Spleen (tissue), 11 donors: ENCODE data around the gene FITM2. TPM values are rescaled to one million over a fixed set of nuclear protein-coding genes. Genes with fewer than 3 reads are reported as not detected.

ENCODE experiments used
- DNase-seq: peaks from one replicate; pipeline ENCODE4 v3.0.0-alpha.2; 2020
- H3K27ac ChIP-seq, 8 donors: fragments of 200-600 bp; sonication (generic) in 7 of 8; 1 replicate in 4 of 8; 2 replicates in 4 of 8; pipeline versions ENCODE4 v1.5.0 to v1.8.0; 2016 to 2021; ENCODE audit warnings: inconsistent platforms in 4 of 8, mild to moderate bottlenecking in 4 of 8, moderate library complexity in 1 of 8
- H3K27me3 ChIP-seq, 7 donors: fragments of 200-600 bp; sonication (generic) in 6 of 7; replicated peaks in 1 of 7; 1 replicate in 4 of 7; 2 replicates in 3 of 7; pipeline versions ENCODE4 v1.5.0 to v1.8.0; 2016 to 2021; ENCODE audit warnings: inconsistent platforms in 3 of 7, mild to moderate bottlenecking in 1 of 7
- H3K36me3 ChIP-seq, 6 donors: fragments of 200-600 bp; sonication (generic) in 5 of 6; 1 replicate in 4 of 6; 2 replicates in 2 of 6; pipeline versions ENCODE4 v1.5.0 to v1.8.0; 2016 to 2021; ENCODE audit warnings: inconsistent platforms in 2 of 6
- H3K4me1 ChIP-seq, 6 donors: fragments of 200-600 bp; sonication (generic) in 5 of 6; 1 replicate in 3 of 6; 2 replicates in 3 of 6; pipeline versions ENCODE4 v1.5.0 to v1.8.0; 2016 to 2021; ENCODE audit warnings: inconsistent platforms in 3 of 6
- H3K4me3 ChIP-seq, 8 donors: fragments of 200-600 bp; sonication (generic) in 7 of 8; 1 replicate in 4 of 8; 2 replicates in 4 of 8; pipeline versions ENCODE4 v1.5.0 to v1.8.0; 2016 to 2021; ENCODE audit warnings: inconsistent platforms in 4 of 8, mild to moderate bottlenecking in 4 of 8, moderate library complexity in 2 of 8
- H3K9me3 ChIP-seq, 8 donors: fragments of 200-600 bp; sonication (generic) in 7 of 8; 1 replicate in 4 of 8; 2 replicates in 4 of 8; pipeline versions ENCODE4 v1.5.0 to v1.8.0; 2016 to 2021; ENCODE audit warnings: inconsistent platforms in 4 of 8
- POLR2A ChIP-seq, 3 donors: fragments of 450-650 bp; IDR thresholded peaks; one replicate each; pipeline ENCODE4 v1.5.1; 2017; ENCODE audit warnings: antibody characterized with exemption in 3 of 3, mild to moderate bottlenecking in 1 of 3
- POLR2AphosphoS5 ChIP-seq, 3 donors: sonication (generic); formaldehyde crosslinking; IDR thresholded peaks; one replicate each; pipeline ENCODE4 v1.5.1; 2017; ENCODE audit warnings: antibody characterized with exemption in 3 of 3
- WGBS, 5 donors: extraction: QIAGEN DNeasy Blood & Tissue Kit in 3 of 5; methylation state at CpG; one replicate each; pipeline versions ENCODE4 v1.1.5 to v1.1.7; 2013 to 2018; 5-methylcytosine and 5-hydroxymethylcytosine counted together
- intact Hi-C: fragments of 100-400 bp; cut with DNase I; formaldehyde crosslinking; loops from one replicate; pipeline ENCODE4 v1.15.0; 2023; ENCODE audit warnings: low total_unique reads
- polyA plus RNA-seq, 3 donors: library from polyadenylated mRNA; stranded (reverse); fragments of 200-250 nt; gene quantifications; one replicate each; pipeline ENCODE4 v1.2.1, GENCODE V29; 2013
- total RNA-seq, 7 donors: library from RNA; depleted of rRNA in 3 of 7; stranded (reverse); fragments of >200 nt in 3 of 7; fragmentation: NEBNext Ultra II Directional in 4 of 7; extraction: Animal tissue kit (Norgen Biotek cat#: 25700) in 4 of 7; gene quantifications; one replicate each; pipeline versions ENCODE4 v1.1.0 to v1.2.1, GENCODE V29; 2016 to 2021
- TF ChIP-seq, protein P1 (sequence below), 11 experiments: fragments of 200-600 bp in 7 of 11; fragments of 450-650 bp in 4 of 11; sonication (generic) in 4 of 11; IDR thresholded peaks in 8 of 11; conservative IDR thresholded peaks in 3 of 11; 1 replicate in 7 of 11; 2 replicates in 4 of 11; pipeline versions ENCODE4 v1.4.0 to v1.8.0; 2016 to 2021; ENCODE audit warnings: antibody characterized with exemption in 11 of 11, inconsistent platforms in 4 of 11, mild to moderate bottlenecking in 1 of 11
- donor health status: healthy with polysubstance abuse.
- donor health status: DM: no; HTN: no; CAD: no; lungs with moderate emphysema.
- donor health status: DM: no; HTN: no; CAD: no.
- donor health status: Bipolar disorder and iron deficiency.
- donor health status: healthy.
- donor health status: DM: no; HTN: no; CAD: no.
- donor health status: DM: yes; HTN: yes; CAD: no.

The FITM2 gene
- total and polyA plus RNA-seq, 10 donors = 1.0 to 5.7 (median 4.7) TPM

DNA sequence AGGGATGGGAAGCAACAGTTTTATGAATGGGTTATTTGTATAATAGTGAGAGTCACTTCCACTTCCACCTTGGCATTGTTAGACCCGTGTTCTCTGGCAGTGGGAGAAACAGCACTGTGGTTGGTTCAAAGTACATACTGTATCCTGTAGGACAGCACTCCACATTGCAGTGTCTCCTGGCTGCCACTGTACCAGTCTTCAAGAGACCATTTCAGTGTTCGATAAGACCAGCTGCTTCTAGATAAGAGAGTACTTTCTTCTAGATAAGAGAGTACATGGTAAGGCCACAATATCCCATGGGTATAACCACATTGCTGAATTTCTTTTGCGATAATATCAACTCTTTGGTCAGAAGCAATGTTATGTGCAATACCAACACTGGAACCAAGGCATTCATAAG lies 28.8 kb downstream of the FITM2 start:
- H3K27me3 ChIP-seq = no peaks in the 10 kb centered on the region
- TF ChIP-seq, protein P1, sequence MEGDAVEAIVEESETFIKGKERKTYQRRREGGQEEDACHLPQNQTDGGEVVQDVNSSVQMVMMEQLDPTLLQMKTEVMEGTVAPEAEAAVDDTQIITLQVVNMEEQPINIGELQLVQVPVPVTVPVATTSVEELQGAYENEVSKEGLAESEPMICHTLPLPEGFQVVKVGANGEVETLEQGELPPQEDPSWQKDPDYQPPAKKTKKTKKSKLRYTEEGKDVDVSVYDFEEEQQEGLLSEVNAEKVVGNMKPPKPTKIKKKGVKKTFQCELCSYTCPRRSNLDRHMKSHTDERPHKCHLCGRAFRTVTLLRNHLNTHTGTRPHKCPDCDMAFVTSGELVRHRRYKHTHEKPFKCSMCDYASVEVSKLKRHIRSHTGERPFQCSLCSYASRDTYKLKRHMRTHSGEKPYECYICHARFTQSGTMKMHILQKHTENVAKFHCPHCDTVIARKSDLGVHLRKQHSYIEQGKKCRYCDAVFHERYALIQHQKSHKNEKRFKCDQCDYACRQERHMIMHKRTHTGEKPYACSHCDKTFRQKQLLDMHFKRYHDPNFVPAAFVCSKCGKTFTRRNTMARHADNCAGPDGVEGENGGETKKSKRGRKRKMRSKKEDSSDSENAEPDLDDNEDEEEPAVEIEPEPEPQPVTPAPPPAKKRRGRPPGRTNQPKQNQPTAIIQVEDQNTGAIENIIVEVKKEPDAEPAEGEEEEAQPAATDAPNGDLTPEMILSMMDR (IDR thresholded peaks at IDR 0.05 in 8 of 11, conservative IDR thresholded peaks at IDR 0.05 in 3 of 11) = no peak
- no peak for TF ChIP-seq POLR2AphosphoS5 (IDR thresholded peaks at IDR 0.05)
- no peak for TF ChIP-seq POLR2A (IDR thresholded peaks at IDR 0.05)
- WGBS, 5 donors = 74 to 81% (median 78%) methylated on average over 3 of the region's 3 CpGs
- H3K9me3 ChIP-seq = no peaks in the 10 kb centered on the region
- H3K27ac ChIP-seq = no peak overlapping the region
- DNase-seq = no peak
- intact Hi-C loops = no loop called here
- no peak overlapping the region for H3K4me3 ChIP-seq
- H3K36me3 ChIP-seq = peaks cover 0 to 6% (median 0%) of the 10 kb centered on the region in 6 donors
- H3K4me1 ChIP-seq = no peaks in the 10 kb centered on the region

DNA sequence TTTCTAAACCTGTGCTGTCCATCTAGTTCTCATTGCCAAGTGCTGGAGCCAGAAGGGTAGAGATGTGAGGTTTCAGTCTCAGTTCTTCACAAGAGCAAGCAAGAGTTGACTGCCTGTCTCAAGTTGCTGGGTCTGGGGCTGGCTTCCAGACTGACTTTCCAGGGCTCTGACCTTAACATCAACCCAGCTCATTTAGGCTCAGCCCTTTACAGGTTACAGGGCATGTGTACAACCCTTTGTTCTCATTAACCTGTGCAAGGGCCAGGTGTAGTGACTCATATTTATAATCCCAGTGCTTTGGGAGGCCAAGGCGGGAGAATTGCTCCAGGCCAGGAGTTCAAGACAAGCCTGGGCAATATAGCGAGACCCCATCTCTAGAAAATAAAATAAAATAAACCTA lies 30.6 kb downstream of the FITM2 start:
- Histone ChIP-seq H3K36me3 (peaks cover 0 to 6% (median 0%) of the 10 kb centered on the region in 6 donors), H3K27me3 (no peaks in the 10 kb centered on the region), H3K4me3 (no peak overlapping the region), H3K4me1 (no peaks in the 10 kb centered on the region), H3K9me3 (no peaks in the 10 kb centered on the region), H3K27ac (no peak overlapping the region)
- WGBS, 5 donors = 93 to 98% (median 96%) methylated on average over 2 of the region's 2 CpGs
- DNase-seq = no peak
- no peak for TF ChIP-seq POLR2A (IDR thresholded peaks at IDR 0.05)
- no peak for TF ChIP-seq POLR2AphosphoS5 (IDR thresholded peaks at IDR 0.05)
- TF ChIP-seq, protein P1 (IDR thresholded peaks at IDR 0.05 in 8 of 11, conservative IDR thresholded peaks at IDR 0.05 in 3 of 11) = no peak
- intact Hi-C loops = no loop called here

DNA sequence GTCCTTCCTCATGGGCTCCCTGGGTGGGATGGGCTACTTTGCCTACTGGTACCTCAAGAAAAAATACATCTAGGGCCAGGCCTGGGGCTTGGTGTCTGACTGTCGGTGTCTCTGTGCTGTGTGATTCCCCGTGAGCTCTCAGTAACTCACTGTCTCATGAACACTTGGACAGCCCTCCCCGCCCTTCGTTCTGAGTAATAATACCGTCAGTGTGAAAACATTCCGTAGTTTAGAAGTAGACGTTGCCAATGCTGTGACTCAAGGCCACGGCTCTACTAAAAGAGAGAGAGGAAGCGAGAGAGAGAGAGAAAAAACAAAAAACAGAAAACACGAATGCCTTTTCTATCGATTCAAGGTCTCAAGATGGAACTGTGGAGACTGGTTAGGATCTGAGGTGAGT lies 31.8 kb downstream of the FITM2 start:
- Histone ChIP-seq H3K36me3 (peaks cover 0 to 6% (median 0%) of the 10 kb centered on the region in 6 donors), H3K27me3 (no peaks in the 10 kb centered on the region), H3K27ac (no peak overlapping the region), H3K9me3 (no peaks in the 10 kb centered on the region), H3K4me3 (no peak overlapping the region), H3K4me1 (no peaks in the 10 kb centered on the region)
- WGBS, 5 donors = 82 to 93% (median 88%) methylated on average over 11 of the region's 11 CpGs
- intact Hi-C loops = no loop called here
- TF ChIP-seq, protein P1 (IDR thresholded peaks at IDR 0.05 in 8 of 11, conservative IDR thresholded peaks at IDR 0.05 in 3 of 11) = no peak
- no peak for TF ChIP-seq POLR2AphosphoS5 (IDR thresholded peaks at IDR 0.05)
- no peak for TF ChIP-seq POLR2A (IDR thresholded peaks at IDR 0.05)
- no peak for DNase-seq

DNA sequence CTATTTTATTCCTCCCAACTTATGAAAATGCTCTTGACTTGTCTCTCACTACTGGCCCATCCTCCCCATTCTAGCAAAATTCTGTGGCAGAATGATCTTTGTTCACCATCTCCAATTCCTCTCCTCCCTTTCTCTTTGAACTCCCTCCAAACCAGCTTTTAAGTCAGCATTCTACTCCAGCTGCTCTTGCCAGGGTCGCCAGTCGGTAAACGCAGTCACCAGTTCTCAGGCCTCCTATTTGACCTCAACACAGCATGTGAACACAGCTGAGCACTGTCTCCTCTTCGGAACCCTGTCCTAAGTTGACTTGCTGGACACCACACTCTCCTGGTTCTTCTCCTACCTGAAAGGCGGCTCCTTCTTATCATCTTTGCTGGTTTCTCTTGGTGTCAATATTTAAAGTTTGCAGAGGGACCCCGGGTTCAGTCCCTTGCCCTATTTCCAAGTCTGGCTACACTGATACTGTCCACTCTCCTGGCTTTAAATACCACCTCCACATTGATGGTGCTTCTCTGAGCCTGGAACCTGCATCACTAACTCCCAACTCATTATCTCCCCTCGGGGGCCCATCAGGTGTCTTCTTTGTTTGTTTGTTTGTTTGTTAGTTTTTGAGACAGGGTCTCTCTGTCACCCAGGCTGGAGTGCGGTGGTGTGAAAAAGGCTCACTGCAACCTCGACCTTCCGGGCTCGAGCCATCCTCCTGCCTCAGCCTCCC lies 36.5 kb downstream of the FITM2 start:
- Histone ChIP-seq H3K4me1 (no peaks in the 10 kb centered on the region), H3K36me3 (peaks cover 0 to 22% (median 0%) of the 10 kb centered on the region in 6 donors), H3K27ac (no peak overlapping the region), H3K27me3 (no peaks in the 10 kb centered on the region), H3K4me3 (no peak overlapping the region), H3K9me3 (no peaks in the 10 kb centered on the region)
- no peak for DNase-seq
- intact Hi-C loops = no loop called here
- TF ChIP-seq, protein P1 (IDR thresholded peaks at IDR 0.05 in 8 of 11, conservative IDR thresholded peaks at IDR 0.05 in 3 of 11) = no peak
- TF ChIP-seq POLR2AphosphoS5 (IDR thresholded peaks at IDR 0.05) (no peak), POLR2A (IDR thresholded peaks at IDR 0.05) (no peak)
- WGBS, 5 donors = 75 to 87% (median 83%) methylated on average over 11 of the region's 11 CpGs
